ENCODE results near the gene UBE2L3.
"Not testable (repeated sequence)": the region's sequence is repeated elsewhere in the genome, so short reads cannot be mapped to it uniquely, and the experiment has no call there.

Gene UBE2L3

DNA sequence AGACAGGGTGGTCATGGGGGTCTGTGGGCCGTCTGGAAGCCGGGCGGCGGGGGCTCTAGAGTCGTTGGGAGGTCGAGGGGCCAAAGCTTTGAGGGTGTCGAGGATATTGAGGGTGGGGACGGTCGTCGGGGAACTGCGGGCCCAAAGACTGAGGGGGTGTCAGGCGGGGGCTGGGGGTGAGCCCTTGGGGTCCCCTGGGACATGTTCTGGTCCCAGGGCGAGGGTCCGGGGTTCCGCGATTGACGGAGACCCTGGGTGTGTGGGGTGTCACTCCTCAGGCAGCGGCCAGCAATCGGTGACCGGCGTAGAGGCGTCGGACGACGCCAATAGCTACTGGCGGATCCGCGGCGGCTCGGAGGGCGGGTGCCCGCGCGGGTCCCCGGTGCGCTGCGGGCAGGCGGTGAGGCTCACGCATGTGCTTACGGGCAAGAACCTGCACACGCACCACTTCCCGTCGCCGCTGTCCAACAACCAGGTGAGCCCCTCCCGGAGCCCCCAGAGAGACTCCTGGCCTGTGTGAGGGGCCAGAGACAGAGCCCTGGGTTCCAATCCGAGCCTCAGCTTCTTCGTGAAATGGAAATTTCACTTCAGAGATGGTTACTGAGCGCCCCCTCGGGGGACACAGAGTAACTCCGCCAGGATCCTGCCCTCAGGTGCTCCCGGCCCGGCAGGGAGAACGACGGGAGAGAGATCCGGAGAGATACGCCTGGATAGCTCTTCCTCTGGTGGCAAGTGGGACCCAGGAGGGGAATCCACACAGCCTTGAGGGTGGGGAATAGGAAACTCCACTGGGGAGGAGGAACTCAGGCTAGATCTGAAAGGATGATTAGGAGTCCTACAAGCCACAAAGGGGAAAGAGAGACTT, 75.3 kb downstream of the UBE2L3 start:
- peak in 1 of 2 donors; percentile 50 for DNase-seq (ENCODE audit: extremely low read depth in 1 of 2, low read depth in 1 of 2)

DNA sequence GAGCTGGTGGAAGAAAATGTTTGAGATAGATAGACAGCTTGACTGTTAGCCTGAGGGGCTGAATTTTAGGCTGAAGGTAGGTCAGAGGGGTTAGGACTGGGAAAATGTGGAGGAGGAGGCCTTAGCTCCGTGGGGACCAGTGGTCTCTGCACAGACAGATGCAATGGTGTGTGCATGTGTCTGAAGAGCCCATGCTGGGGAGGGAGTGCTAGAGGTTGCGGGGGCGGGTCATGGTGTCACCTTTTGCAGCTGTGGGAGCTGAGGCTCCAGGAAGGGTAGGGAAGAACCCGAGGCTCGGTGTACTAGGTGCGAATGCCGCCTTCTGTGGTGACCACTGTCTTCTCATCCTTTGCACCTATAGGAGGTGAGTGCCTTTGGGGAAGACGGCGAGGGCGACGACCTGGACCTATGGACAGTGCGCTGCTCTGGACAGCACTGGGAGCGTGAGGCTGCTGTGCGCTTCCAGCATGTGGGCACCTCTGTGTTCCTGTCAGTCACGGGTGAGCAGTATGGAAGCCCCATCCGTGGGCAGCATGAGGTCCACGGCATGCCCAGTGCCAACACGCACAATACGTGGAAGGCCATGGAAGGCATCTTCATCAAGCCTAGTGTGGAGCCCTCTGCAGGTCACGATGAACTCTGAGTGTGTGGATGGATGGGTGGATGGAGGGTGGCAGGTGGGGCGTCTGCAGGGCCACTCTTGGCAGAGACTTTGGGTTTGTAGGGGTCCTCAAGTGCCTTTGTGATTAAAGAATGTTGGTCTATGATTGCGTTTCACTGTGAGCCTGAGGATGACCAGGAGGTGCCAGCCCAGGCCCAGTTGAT, 76.2 kb downstream of the UBE2L3 start:
- DNase-seq (ENCODE audit: extremely low read depth in 1 of 2, low read depth in 1 of 2): no peak

DNA sequence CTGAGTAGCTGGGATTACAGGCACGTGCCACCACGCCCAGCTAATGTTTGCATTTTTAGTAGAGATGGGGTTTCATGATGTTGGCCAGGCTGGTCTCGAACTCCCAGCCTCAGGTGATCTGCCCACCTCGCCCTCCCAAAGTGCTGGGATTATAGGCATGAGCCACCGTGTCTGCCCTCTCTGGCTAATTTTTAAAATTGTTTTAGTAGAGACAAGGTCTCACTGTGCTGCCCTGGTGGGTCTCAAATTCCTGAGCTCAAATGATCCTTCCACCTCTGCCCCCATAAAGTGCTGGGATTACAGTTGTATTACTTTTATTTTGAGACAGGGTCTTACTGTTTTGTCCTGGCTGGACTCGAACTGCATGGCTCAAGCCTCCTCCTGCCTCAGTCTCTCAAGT, 78.0 kb downstream of the UBE2L3 start:
- not testable (repeated sequence) for DNase-seq (ENCODE audit: extremely low read depth in 1 of 2, low read depth in 1 of 2)

DNA sequence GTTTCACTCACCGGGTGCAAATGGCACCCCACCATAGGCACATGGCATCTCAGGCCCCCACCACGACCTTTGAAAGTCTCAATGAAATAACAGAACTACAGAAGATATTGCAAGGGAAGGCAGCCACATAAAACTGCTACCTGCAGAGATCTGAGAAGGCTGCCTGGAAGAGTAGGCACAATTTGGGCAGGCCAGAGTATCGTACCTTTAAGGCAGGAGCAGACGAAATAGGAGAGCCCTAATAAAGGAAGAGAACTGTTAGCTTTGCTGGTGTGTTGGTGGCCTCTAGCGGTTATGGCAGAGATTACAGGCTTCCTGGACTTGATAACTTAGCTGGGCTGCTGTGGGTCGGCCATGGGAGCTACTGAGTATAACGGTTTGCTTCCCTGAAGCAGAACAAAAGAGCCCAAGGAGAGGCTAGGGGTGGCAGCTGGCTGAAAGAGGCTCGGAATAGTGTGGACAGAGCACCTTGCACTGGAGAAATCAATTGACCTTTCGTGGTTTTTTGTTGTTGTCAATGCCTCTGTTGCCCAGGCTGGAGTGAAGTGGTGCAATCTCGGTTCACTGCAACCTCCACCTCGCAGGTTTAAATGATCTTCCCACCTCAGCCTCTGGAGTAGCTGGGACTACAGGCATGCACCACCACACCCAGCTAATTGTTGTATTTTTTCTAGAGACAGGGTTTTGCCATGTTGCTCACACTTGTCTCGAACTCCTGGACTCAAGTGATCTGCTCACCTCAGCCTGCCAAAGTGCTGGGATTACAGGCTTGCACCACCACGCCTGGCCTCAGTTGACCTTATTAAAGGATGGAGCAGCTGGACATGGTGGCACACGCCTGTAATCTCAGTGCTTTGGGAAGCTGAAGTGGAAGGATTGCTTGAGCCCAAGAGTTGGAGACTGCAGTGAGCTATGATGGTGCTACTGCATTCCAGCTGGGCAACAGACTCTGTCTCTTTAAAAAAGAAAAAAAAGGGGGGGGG, 79.4 kb downstream of the UBE2L3 start:
- peak in 1 of 2 donors; percentile 62 for DNase-seq (ENCODE audit: extremely low read depth in 1 of 2, low read depth in 1 of 2)

DNA sequence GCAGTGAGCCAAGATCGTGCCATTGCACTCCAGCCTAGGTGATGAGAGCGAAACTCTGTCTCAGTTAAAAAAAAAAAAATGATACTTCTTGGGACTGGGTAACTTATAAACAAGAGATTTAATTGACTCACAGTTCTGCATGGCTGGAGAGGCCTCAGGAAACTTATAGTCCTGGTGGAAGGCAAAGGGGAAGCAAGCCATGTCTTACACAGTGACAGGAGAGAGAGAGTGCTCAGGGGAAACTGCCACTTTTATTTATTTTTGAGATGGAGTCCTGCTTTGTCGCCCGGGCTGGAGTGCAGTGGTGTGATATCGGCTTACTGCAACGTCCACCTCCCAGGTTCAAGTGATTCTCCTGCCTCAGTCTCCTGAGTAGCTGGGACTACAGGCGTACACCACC, 82.8 kb downstream of the UBE2L3 start:
- no peak for DNase-seq (ENCODE audit: extremely low read depth in 1 of 2, low read depth in 1 of 2)

DNA sequence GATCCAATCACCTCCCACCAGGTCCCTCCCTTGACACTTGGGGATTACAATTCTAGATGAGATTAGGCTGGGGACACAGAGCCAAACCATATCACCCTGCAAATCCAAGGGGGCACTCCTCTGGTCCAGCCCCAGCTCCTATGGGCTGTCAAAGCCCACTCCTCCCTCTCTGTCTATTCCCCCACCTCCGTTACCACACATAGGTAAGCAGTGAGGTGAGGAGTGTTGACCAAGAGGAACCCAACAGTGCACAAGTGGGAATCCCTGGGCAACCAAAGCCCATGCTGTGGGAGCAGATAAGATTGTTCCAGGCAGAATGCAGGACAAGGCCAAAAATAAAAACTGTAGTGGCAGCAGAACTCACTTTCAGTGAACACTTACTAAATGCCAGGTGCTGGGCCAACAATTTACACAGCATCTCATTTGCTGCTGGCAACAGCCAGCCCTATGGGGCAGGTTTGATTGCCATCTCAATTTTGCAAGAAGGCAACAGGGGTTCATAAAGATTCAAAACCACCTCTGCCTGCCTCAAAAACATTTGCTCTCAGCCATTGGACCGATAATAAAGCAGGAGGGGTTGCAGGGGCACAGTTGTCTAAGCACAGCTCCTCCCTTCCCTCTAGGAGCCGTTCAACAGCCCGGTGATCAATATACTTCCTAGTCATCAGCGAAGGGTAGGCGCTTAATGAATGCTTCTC, 83.5 kb downstream of the UBE2L3 start:
- DNase-seq (ENCODE audit: extremely low read depth in 1 of 2, low read depth in 1 of 2): no peak

DNA sequence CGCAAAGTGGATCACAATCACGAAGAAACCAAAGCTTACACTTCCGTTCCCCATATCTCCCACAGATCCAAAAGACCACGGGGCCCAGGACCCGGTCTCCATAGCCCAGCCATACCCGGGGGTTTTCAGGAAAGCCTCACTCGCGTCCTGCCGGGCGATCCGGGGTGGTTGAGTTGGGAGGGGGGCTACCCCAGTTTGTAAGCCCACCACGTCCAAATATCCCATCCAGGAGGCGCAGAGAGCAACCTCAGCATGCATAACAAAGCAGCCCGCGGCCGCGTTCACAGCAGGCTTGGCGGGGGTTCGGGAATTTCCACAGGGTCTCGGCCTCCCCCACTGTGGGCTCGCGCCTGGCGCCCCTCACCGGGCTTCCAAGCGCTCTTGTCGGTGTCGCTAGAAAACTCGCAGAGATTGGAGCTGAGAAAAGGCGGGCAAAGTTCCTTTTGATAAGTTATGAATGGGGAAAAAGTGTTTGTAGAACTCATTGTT, 84.1 kb downstream of the UBE2L3 start:
- DNase-seq (ENCODE audit: extremely low read depth in 1 of 2, low read depth in 1 of 2): no peak

DNA sequence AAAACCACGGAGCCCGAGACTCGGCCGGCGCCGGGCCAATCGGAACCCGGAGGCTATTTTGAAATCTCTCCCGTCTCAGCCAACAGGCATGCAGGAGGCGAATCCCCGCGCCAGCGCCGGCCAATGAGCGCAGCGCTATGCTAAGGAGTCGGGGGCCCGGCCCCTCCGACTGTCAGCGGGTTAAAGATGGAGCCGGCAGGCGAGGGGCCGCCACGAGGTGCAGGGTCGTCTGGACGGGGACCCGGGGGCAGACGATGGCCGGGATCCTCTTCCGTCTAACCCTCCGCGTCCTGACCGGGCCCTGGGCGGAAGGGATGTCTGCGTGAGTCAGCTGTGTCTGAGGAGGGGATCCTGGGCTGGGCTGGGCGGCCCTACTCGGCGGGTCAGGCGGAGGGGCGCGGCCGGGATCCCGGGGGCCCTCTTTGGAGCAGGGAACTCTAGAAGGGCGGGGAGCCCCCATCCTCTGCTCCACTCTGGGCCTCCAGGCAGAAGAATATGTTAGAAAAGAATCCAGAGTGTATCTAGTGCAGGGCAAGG, 84.6 kb downstream of the UBE2L3 start:
- peak; percentile 82 to 85 for DNase-seq (ENCODE audit: extremely low read depth in 1 of 2, low read depth in 1 of 2)

DNA sequence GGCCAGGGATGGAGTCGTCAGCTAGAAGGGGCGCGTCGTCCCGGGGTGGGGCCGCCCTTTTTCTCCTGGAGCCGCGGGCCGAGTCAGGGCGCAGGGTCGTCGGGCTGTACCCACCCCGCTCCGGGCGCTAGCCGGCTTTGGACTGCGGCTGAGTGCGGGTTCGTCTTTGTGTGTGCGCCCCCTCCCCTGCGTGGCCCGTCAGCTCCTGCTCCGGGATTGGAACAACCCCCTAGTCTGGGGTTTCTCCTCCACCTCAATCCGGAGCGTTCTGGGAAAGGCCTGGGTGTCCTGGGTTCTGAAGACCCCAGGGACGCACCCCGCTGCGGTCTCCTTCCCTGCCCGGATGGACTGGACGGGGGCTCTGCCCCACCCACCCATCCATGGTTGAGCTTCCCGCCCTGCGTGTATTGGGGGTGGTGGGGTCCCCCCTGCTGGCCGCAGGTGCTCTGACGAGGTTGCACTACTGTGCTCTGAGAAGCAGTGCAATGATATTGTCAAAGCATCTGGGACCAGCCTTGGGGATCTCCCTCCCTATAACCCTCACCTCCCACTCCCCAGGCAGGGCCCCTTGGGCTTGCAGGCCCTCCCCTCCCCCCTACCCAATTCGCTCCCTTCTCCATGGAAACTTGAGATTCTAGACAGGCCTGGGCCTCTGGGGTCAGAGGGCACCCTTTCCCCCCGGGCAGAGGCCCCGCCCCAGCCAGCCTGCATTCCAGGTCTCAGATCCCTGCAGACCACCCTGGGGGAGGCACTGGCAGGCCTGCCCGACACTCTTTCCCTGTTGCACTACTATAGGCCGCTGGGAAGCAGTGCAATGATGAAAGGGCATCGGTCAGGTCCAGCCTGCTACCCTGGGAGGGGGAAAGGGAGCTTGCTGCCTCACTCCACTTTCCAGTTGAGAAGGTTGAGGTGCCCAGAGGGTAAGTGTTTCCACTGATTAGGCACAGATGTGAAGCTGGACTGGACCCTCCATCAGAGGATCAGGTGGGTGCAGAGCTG, 85.3 kb downstream of the UBE2L3 start:
- no peak for DNase-seq (ENCODE audit: extremely low read depth in 1 of 2, low read depth in 1 of 2)

DNA sequence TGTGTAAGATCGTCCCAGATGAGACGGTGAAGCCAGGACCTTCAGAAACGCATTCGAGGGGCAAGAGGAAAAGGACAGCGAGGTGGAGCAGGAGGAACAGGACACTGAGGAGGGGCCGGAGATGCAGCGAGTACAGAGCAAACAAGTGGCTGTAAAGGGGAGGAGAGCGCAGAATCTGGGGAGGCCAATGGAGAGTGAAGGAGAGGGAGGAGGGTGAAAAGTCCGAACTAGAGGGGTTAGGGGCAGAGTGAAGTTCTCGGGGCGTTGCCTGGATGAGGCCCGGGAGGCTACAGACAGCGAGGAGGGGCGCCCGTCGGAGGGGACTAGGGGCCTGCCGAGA, 89.5 kb downstream of the UBE2L3 start:
- DNase-seq (ENCODE audit: extremely low read depth in 1 of 2, low read depth in 1 of 2): no peak

DNA sequence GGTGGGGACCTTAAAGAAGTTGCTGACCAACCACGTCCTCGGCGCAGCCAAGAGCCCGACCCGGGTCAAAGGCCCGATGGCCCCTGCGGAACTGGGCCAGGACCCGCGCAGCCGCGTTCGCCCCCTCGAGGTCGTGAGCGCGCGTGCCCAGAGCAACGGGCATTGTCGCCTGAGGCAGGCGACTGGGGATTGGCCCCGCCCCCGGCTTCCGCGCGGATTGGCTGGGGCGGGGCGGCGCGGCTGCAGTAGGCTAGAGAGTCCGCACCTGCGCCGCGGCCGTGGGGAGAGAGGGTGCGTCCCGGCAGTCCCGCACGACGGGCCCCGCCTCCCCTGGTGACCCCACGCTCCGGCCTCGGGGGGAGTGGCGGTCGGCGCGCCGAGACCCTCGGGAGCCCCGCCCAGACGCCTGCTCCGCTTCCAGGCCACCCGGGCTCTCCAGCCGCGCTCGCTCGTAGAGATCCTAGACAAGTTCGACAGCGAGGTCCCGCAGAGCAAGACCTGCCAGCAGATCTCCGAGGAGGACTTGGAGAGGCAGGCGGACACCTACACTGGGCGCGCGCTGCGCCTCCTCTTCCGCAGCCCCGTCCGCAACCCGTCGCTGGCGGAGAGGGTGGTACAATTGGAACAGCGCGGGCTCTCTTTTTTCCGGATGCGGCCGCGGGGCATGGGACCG, 90.0 kb downstream of the UBE2L3 start:
- peak; percentile 51 to 65 for DNase-seq (ENCODE audit: extremely low read depth in 1 of 2, low read depth in 1 of 2)

DNA sequence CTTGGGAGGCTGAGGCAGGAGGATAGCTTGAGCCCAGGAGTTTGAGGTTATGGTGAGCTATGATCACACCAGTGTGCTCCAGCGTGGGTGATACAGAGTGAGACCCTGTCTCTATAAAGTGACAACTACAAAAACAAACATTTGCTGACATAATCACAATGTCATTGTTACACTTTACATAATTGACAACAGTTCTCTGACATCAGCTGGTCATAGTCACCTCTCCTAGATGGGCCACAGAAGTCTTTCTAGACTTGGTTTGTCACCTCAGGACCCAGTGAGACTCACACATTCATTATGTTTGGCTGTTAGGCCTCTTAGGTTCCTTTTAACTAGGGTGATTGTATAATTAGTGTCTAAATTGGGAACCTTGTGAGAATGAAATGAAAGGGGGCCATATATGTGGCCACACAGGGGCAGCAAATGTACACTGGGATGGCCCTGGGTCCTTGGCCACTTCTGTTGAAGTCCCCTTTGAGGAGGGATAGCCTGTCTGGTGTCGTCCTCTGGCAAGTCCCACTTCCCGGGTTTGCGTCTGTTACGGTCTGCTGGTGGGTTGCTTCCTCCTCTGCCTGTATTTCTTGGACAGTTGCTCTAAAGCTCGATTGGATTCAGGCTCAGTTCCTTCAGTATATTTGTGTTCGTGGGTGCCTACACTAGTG, 92.5 kb downstream of the UBE2L3 start:
- no peak for DNase-seq (ENCODE audit: extremely low read depth in 1 of 2, low read depth in 1 of 2)

DNA sequence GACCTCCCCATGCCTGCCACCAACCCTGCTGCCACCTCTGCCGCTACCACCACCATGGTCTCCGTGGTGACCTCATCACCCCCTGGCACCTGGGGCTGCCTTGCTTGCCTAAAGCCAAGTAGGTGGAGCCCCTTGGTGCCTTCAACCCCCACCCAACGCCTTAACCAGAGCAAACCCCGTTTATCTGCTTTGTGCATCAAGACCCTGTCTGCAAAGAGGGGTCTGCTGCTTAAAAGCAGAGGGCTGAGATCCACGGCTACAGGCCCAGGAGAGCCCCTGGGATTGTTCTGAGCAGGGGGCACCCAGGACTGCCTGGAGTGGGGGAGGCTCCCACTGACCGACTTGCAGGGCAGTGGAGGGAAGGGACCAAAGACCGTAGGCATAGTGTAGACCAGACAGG, 93.4 kb downstream of the UBE2L3 start:
- DNase-seq (ENCODE audit: extremely low read depth in 1 of 2, low read depth in 1 of 2): no peak

DNA sequence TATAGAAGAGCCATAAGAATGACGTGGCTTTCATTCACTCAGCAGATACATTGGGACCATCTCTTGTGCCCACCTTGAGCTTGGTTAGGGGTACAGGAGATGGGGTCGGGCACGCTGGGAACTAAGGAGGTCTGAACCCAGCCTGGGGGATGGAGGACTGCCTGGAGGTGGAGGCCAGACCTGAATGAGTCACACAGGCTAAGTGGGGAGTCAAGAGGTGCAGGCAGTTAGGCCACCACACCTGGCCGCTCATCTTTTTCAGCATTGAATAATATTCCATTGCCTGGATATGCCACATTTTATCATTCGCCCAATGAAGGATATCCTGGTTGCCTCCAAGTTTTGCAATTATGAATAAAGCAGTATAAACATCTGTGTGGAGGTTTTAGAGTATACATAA, 94.5 kb downstream of the UBE2L3 start:
- DNase-seq (ENCODE audit: extremely low read depth in 1 of 2, low read depth in 1 of 2): no peak

DNA sequence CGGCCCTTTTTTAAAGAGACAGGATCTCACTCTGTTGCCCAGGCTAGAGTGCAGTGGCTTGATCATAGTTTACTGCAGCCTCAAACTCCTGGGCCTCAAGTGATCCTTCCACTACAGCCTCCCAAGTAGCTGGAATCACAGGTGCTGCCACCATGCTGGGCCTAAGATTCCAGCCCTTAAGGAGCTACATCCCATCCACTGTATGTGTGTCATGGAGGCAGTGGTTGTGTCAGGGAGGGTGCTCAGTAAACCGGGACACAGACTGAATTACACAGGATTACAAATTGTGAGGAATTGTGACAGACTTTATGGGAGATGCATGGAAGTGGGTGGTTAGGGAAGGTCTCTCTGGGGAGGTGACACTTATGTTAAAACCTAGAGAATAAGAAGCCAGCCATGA, 96.2 kb downstream of the UBE2L3 start:
- DNase-seq (ENCODE audit: extremely low read depth in 1 of 2, low read depth in 1 of 2): no peak

DNA sequence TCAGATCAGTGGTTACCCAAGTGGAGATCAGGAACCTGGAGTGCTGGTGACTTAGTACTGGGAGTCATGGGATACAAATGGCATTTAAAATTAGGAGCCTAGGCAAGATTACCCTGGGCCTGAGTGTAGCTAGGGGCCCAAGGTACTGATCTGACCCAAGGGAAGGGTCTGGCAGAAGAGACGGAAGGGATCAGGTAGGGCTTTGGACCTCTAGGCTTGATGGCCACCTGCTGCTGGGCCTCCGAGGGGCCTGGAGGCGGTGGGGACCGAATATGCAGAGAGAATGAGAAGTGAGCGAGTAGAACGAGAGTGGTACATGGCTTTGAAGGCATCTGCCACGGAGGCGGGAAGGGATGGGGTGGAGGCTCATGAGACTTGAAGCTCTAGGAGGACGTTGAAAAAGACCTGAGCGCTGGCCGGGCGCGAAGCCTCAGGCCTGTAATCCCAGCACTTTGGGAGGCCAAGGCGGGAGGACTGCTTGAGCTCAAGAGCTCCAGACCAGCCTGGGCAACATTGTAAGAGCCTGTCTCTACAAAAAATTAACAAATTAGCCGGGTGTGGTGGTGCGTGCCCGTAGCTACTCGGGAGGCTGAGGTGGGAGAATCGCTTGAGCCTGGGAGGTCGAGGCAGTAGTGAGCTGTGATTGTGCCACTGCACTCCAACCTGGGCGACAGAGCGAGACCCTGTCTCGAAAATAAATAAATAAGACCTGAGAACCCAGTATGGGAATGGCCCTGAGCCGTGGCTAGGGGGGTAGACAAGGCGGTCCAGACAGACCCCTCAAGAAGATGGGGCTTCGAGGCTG, 97.7 kb downstream of the UBE2L3 start:
- no peak for DNase-seq (ENCODE audit: extremely low read depth in 1 of 2, low read depth in 1 of 2)

DNA sequence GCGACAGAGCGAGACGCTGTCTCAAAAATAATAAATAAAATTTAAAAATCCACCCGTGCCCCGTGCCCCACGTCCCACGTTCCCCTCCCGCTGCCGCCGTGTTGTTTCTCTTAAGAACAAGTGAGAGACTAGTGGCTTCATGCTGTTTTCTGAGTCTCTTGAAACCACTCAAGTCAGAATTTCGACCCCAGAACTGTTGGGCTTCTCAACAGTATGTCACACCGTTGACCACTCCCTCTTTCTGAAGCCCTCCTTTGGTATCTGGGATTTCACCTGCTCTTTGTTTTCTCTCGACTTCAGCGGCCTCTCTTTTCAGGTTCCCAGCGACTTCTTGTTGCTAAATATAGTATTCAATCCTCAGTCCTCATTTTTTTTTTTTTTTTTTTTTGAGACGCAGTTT, 99.3 kb downstream of the UBE2L3 start:
- DNase-seq (ENCODE audit: extremely low read depth in 1 of 2, low read depth in 1 of 2): no peak

Data from stimulated activated CD8-positive, alpha-beta memory T cell treated with anti-CD3 and anti-CD28 coated beads, Interleukin-7, amount 100 ng/mL, for 48 hours (primary cell).